ENCODE data around the gene SAMD14.

SAMD14 gene

GRCh38 chr17:50164697-50164988 lies 34.7 kb upstream of the SAMD14 start:
- no peak overlapping the region for H3K27ac ChIP-seq
- no peak for TF ChIP-seq ZFX (IDR thresholded peaks at IDR 0.05)
- TF ChIP-seq, protein P1, sequence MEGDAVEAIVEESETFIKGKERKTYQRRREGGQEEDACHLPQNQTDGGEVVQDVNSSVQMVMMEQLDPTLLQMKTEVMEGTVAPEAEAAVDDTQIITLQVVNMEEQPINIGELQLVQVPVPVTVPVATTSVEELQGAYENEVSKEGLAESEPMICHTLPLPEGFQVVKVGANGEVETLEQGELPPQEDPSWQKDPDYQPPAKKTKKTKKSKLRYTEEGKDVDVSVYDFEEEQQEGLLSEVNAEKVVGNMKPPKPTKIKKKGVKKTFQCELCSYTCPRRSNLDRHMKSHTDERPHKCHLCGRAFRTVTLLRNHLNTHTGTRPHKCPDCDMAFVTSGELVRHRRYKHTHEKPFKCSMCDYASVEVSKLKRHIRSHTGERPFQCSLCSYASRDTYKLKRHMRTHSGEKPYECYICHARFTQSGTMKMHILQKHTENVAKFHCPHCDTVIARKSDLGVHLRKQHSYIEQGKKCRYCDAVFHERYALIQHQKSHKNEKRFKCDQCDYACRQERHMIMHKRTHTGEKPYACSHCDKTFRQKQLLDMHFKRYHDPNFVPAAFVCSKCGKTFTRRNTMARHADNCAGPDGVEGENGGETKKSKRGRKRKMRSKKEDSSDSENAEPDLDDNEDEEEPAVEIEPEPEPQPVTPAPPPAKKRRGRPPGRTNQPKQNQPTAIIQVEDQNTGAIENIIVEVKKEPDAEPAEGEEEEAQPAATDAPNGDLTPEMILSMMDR (conservative IDR thresholded peaks at IDR 0.05) = no peak

DNA sequence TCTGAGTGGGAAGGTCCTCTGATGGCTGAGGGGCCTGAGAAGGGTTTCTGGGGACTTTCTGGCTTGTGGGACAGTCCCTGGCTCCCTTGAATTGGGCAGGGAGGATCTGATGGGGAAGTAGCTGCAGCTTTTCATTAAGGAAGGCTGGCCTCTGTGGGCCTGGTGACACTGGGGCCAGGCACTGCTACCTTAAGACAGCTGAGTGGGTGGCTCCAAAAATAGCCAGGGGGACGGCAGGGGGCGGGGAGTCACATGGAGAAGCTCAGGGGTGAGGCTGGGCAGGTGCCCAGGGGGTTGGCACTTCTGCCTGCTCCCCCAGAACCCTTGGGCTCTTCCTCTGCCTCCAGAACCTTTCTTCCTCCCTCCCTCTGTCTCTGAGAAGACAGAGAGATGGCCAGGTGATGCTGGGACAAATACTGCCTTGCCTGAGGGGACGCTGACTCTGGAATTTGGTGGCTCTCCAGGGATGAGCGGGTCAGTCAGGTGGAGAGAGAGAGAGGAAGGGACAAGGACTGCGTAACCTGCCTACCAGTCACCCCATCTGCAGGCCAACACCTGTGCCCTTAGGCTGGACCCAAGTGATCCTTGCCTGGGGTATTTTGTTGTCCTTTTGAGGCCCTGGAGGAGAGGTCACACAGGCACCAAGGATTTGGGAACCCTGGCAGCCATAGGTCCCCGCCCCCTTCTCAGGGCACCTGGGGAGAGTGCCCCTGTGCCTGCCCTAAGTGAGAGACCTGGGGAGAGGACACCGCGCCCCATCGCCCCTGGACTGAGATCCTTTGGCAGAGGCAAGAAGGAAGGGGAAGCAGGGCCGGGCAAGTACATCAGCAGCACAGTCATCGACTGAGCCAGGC lies 34.1 kb upstream of the SAMD14 start:
- H3K27ac ChIP-seq = no peak overlapping the region
- TF ChIP-seq, protein P1 (conservative IDR thresholded peaks at IDR 0.05) = no peak
- TF ChIP-seq ZFX (IDR thresholded peaks at IDR 0.05) = no peak

DNA sequence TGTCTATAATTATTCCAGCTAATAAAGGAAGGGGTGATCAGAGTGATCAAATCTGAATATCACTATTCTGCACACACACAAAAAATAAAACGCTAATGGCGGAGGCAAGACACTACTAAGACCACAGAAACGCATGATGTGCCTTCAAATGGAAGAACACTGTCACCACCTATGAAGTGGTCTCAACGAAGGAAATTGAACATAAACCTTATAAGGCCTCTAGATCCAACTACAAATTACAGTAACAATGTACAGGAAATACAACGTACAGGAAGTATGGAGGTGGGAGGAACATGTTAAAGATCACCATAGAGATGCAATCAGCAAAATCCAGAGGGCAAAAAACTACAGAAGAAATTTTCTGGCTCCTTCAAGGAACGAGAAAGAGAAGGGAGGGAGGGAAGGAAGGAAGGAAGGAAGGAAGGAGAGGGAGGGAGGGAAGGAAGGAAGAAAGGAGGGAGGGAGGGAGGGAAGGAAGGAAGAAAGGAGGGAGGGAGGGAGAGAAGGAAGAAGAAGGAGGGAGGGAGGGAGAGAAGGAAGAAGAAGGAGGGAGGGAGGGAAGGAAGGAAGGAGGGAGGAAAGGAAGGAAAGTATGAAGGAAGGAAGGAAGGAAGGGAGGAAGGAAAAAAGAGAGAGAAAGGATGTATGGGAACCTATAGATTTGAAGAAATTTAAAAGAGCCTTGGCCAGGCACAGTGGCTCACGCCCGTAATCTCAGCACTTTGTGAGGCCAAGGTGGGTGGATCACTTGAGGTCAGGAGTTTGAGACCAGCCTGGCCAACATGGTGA lies 32.7 kb upstream of the SAMD14 start:
- TF ChIP-seq, protein P1 (conservative IDR thresholded peaks at IDR 0.05) = no peak
- no peak for TF ChIP-seq ZFX (IDR thresholded peaks at IDR 0.05)
- no peak overlapping the region for H3K27ac ChIP-seq

DNA sequence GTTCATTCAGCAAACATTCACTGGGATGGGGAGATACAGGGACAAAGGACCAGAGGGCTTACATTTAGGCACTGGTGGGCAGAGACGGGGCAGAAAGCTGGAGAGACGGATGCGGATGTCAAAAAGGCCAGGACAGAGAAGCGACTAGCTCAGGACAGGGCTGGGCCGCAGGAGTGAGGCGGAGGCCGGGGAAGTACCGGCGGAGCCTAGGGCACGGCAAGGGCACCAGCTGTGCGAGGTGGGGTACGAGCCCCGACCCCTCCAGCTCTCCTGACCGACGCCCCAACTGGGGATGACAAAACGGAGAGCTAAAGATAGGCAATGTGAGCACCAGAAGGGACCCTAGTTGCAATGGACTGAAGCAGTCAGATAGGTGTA lies 31.9 kb upstream of the SAMD14 start:
- no peak for TF ChIP-seq ZFX (IDR thresholded peaks at IDR 0.05)
- TF ChIP-seq, protein P1 (conservative IDR thresholded peaks at IDR 0.05) = no peak; the same call in none of the 2 replicates
- H3K27ac ChIP-seq = no peak overlapping the region; the same call in 1 of the 2 replicates

DNA sequence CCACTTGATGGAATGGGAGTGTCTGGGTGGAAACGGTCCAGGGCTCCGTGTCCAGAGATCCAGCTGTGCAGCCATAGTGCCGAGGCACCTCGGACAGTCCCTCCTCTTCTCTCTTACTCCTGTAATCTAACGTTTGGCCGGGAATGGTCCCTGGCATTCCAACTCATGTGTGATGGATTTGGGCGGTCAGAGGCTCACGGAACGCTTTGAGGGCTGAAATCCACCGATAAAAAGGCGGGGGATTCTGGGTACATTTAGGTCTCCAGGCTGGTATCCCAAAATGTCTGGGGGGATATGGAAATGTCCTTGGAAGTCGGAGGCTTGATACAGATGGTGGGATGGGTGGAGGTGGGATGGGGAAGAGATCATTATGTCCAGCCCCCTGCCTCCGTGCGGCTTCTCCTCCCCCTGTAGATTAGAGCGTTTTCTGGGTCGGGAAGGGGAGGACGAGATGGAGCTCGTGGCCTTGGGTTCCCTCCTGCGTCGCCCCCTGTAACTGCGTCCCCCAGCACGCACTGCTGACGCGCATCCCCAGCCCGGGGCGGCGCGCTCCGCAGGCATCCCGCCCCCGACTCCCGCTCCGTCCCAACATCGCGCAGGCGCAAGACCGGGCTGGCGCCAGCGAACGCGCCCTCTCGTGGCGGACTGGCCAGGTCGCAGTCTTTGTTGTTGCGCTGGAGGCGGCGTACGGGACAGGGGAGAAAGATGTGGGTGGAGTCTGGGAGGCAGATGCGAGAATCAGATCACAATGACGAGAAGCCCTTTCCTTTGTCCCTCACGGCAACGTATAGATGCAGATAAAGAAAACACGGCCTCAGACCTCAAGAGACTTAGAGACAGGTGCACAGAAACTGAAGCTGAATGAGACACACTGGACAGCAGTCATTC lies 31.3 kb upstream of the SAMD14 start:
- peak overlapping the region; percentile 30 for H3K27ac ChIP-seq
- TF ChIP-seq, protein P1 (conservative IDR thresholded peaks at IDR 0.05) = peak; percentile 99
- TF ChIP-seq ZFX (IDR thresholded peaks at IDR 0.05) = no peak

GRCh38 chr17:50157891-50158290 lies 27.9 kb upstream of the SAMD14 start:
- no peak overlapping the region for H3K27ac ChIP-seq
- TF ChIP-seq, protein P1 (conservative IDR thresholded peaks at IDR 0.05) = no peak
- no peak for TF ChIP-seq ZFX (IDR thresholded peaks at IDR 0.05)

Measured in C4-2B (cell line).